MM.1S (cell line): Measurements from ENCODE around the gene OR10A2.

Experiments used
- DNase-seq: peaks from one replicate; pipeline ENCODE4 v3.0.0-alpha.2; 2015
- H2AFZ ChIP-seq: fragments of 300-600 bp; sonication (generic); 2 replicates; pipeline ENCODE4 v1.6.0; 2016; ENCODE audit warnings: antibody characterized with exemption, low read length
- H3F3A ChIP-seq: fragments of 300-600 bp; sonication (generic); 2 replicates; pipeline ENCODE4 v1.6.1; 2016; ENCODE audit warnings: mild to moderate bottlenecking, antibody characterized with exemption, low read length, moderate library complexity, mixed read lengths; ENCODE audit not compliant: insufficient read depth
- H3K27ac ChIP-seq: fragments of 300-600 bp; sonication (generic); 2 replicates; pipeline ENCODE4 v1.5.1; 2016; ENCODE audit warnings: mild to moderate bottlenecking, low read length
- H3K27me3 ChIP-seq: fragments of 300-600 bp; sonication (generic); replicated peaks from 2 replicates; pipeline ENCODE4 v1.6.0; 2016; ENCODE audit warnings: low read length; ENCODE audit not compliant: insufficient read depth
- H3K36me3 ChIP-seq: fragments of 300-600 bp; sonication (generic); replicated peaks from 2 replicates; pipeline ENCODE4 v1.6.1; 2016; ENCODE audit warnings: mild to moderate bottlenecking, low read length, mixed read lengths; ENCODE audit not compliant: insufficient read depth
- H3K4me1 ChIP-seq: fragments of 300-600 bp; sonication (generic); 2 replicates; pipeline ENCODE4 v1.6.1; 2016; ENCODE audit warnings: low read length, mixed read lengths
- H3K4me2 ChIP-seq: fragments of 300-600 bp; sonication (generic); 2 replicates; pipeline ENCODE4 v1.6.0; 2016; ENCODE audit warnings: low read depth, low read length
- H3K4me3 ChIP-seq: fragments of 300-600 bp; sonication (generic); 2 replicates; pipeline ENCODE4 v1.5.1; 2016; ENCODE audit warnings: low read length, mixed read lengths
- H3K79me2 ChIP-seq: fragments of 300-600 bp; sonication (generic); 2 replicates; pipeline ENCODE4 v1.6.1; 2016; ENCODE audit warnings: mixed run types, low read length, mixed read lengths
- H3K9ac ChIP-seq: fragments of 300-600 bp; sonication (generic); 2 replicates; pipeline ENCODE4 v1.6.1; 2016; ENCODE audit warnings: low read length, mixed read lengths
- H3K9me2 ChIP-seq: fragments of 300-600 bp; sonication (generic); replicated peaks from 2 replicates; pipeline ENCODE4 v1.6.1; 2016; ENCODE audit warnings: mild to moderate bottlenecking, low read length, mixed read lengths; ENCODE audit not compliant: insufficient read depth
- H3K9me3 ChIP-seq: fragments of 300-600 bp; sonication (generic); replicated peaks from 2 replicates; pipeline ENCODE4 v1.6.1; 2016; ENCODE audit warnings: mild to moderate bottlenecking, low read length, mixed read lengths; ENCODE audit not compliant: insufficient read depth
- H4K20me1 ChIP-seq: fragments of 300-600 bp; sonication (generic); 2 replicates; pipeline ENCODE4 v1.6.1; 2016; ENCODE audit warnings: mild to moderate bottlenecking, low read length, moderate library complexity, mixed read lengths; ENCODE audit not compliant: insufficient read depth
- EZH2 ChIP-seq: fragments of 300-600 bp; sonication (generic); optimal IDR thresholded peaks from 2 replicates; pipeline ENCODE3; 2017; ENCODE audit warnings: low read depth, mild to moderate bottlenecking, antibody characterized with exemption, low read length, mixed read lengths
- EZH2phosphoT487 ChIP-seq: fragments of 300-600 bp; sonication (generic); IDR thresholded peaks from 2 replicates; pipeline ENCODE4 v1.6.1; 2018; ENCODE audit warnings: antibody characterized with exemption, low read length
- TF ChIP-seq, protein P1 (sequence below): fragments of 300-600 bp; sonication (generic); IDR thresholded peaks from 2 replicates; pipeline ENCODE4 v1.5.1; 2016; ENCODE audit warnings: antibody characterized with exemption, low read length, mixed read lengths

OR10A2 gene

DNA sequence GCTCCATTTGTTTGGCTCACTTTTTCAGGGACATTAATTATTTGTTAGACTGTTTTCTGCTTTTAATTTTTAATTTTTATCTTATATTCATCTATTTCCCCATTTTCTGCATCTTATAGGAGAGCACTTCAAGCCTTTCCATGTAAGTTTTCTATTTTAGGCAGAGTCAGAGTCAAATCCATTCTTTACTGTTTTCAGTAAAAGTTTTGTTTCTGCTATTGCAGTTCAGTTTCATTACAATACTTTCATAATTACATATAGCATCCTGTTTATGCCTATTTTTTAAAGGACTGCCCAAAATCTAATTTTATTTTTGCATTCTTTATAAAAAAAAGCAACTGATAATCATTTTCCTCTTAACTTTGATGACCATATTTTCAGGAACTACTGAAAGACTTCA is 21.2 kb upstream of the OR10A2 start:
- no peak overlapping the region for H2AFZ ChIP-seq
- TF ChIP-seq EZH2phosphoT487: no peak
- TF ChIP-seq EZH2: no peak
- TF ChIP-seq, protein P1, sequence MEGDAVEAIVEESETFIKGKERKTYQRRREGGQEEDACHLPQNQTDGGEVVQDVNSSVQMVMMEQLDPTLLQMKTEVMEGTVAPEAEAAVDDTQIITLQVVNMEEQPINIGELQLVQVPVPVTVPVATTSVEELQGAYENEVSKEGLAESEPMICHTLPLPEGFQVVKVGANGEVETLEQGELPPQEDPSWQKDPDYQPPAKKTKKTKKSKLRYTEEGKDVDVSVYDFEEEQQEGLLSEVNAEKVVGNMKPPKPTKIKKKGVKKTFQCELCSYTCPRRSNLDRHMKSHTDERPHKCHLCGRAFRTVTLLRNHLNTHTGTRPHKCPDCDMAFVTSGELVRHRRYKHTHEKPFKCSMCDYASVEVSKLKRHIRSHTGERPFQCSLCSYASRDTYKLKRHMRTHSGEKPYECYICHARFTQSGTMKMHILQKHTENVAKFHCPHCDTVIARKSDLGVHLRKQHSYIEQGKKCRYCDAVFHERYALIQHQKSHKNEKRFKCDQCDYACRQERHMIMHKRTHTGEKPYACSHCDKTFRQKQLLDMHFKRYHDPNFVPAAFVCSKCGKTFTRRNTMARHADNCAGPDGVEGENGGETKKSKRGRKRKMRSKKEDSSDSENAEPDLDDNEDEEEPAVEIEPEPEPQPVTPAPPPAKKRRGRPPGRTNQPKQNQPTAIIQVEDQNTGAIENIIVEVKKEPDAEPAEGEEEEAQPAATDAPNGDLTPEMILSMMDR: no peak
- H3K27ac ChIP-seq: no peak overlapping the region
- H3K79me2 ChIP-seq: no peaks in the 10 kb centered on the region
- no peak for DNase-seq
- no peaks in the 10 kb centered on the region for H3K36me3 ChIP-seq
- H3K9me3 ChIP-seq: no peaks in the 10 kb centered on the region
- no peak overlapping the region for H3K9ac ChIP-seq
- no peaks in the 10 kb centered on the region; the same call in 1 of the 2 replicates for H3K9me2 ChIP-seq
- H3K27me3 ChIP-seq: no peaks in the 10 kb centered on the region
- no peaks in the 10 kb centered on the region for H3K4me1 ChIP-seq
- H3K4me2 ChIP-seq: peak overlapping the region; percentile 1; the same call in 1 of the 2 replicates
- H3K4me3 ChIP-seq: no peak overlapping the region
- H4K20me1 ChIP-seq: no peaks in the 10 kb centered on the region
- H3F3A ChIP-seq: no peaks in the 10 kb centered on the region

DNA sequence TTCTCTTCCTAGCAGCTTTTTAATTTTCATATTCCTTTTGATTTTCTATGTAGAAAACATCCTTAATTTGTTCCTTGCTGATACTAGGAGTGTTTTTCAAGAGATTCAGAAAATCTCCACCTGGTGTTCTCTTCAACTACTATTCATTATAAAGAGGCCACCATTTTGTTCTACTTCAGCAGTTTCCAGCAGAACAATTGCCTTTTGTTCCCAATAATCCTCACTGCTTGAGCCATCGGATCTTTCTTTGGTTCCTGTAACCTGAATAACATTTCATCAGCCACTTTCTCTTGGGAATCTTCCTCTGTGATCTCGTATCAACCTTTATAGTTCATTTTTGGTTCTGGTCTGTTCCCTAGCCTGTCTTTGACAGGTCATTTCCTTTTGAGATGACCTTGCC is 19.2 kb upstream of the OR10A2 start:
- no peaks in the 10 kb centered on the region for H4K20me1 ChIP-seq
- no peaks in the 10 kb centered on the region for H3F3A ChIP-seq
- H3K36me3 ChIP-seq: no peaks in the 10 kb centered on the region
- H3K9me2 ChIP-seq: no peaks in the 10 kb centered on the region; the same call in 1 of the 2 replicates
- no peak overlapping the region for H3K9ac ChIP-seq
- DNase-seq: no peak
- H3K4me1 ChIP-seq: no peaks in the 10 kb centered on the region
- no peak for TF ChIP-seq EZH2phosphoT487
- TF ChIP-seq, protein P1: no peak
- no peak for TF ChIP-seq EZH2
- H3K27me3 ChIP-seq: no peaks in the 10 kb centered on the region
- no peaks in the 10 kb centered on the region for H3K9me3 ChIP-seq
- H3K79me2 ChIP-seq: no peaks in the 10 kb centered on the region
- H2AFZ ChIP-seq: no peak overlapping the region
- no peak overlapping the region for H3K27ac ChIP-seq
- H3K4me2 ChIP-seq: no peak overlapping the region
- no peak overlapping the region for H3K4me3 ChIP-seq

DNA sequence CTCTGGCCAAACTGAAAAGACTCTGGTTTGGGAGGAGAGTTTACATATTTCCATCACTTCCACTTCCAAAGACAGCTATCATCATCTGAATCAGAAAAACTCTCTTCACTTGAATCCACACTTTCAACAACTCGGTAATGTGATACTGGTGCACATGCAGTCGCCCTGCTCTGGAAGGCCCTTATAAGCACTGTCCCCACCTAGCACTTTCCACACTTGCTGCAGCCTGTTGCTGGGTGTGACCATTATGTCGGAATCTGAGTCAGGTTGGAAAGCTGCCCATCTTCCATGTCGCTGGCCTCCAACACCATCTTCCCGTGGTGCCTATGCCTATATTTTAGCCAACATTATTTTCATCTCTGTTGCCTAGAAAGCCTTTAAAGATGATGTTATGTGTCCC is 18.5 kb upstream of the OR10A2 start:
- H2AFZ ChIP-seq: no peak overlapping the region
- no peak overlapping the region for H3K9ac ChIP-seq
- no peaks in the 10 kb centered on the region for H4K20me1 ChIP-seq
- no peak overlapping the region for H3K27ac ChIP-seq
- no peaks in the 10 kb centered on the region for H3K79me2 ChIP-seq
- H3F3A ChIP-seq: no peaks in the 10 kb centered on the region
- DNase-seq: no peak
- H3K27me3 ChIP-seq: no peaks in the 10 kb centered on the region
- no peak overlapping the region for H3K4me3 ChIP-seq
- H3K4me2 ChIP-seq: no peak overlapping the region
- H3K9me3 ChIP-seq: no peaks in the 10 kb centered on the region
- no peaks in the 10 kb centered on the region for H3K4me1 ChIP-seq
- H3K36me3 ChIP-seq: no peaks in the 10 kb centered on the region
- TF ChIP-seq, protein P1: no peak
- TF ChIP-seq EZH2phosphoT487: no peak
- no peak for TF ChIP-seq EZH2
- H3K9me2 ChIP-seq: no peaks in the 10 kb centered on the region; the same call in 1 of the 2 replicates
